Spleen (tissue), 11 donors: ENCODE measurements around the gene RAD51B. TPM values are rescaled to one million over a fixed set of nuclear protein-coding genes. Genes with fewer than 3 reads are reported as not detected.

Source experiments
- DNase-seq: peaks from one replicate; pipeline ENCODE4 v3.0.0-alpha.2; 2020
- H3K27ac ChIP-seq, 8 donors: fragments of 200-600 bp; sonication (generic) in 7 of 8; 1 replicate in 4 of 8; 2 replicates in 4 of 8; pipeline versions ENCODE4 v1.5.0 to v1.8.0; 2016 to 2021; ENCODE audit warnings: inconsistent platforms in 4 of 8, mild to moderate bottlenecking in 4 of 8, moderate library complexity in 1 of 8
- H3K27me3 ChIP-seq, 7 donors: fragments of 200-600 bp; sonication (generic) in 6 of 7; replicated peaks in 1 of 7; 1 replicate in 4 of 7; 2 replicates in 3 of 7; pipeline versions ENCODE4 v1.5.0 to v1.8.0; 2016 to 2021; ENCODE audit warnings: inconsistent platforms in 3 of 7, mild to moderate bottlenecking in 1 of 7
- H3K36me3 ChIP-seq, 6 donors: fragments of 200-600 bp; sonication (generic) in 5 of 6; 1 replicate in 4 of 6; 2 replicates in 2 of 6; pipeline versions ENCODE4 v1.5.0 to v1.8.0; 2016 to 2021; ENCODE audit warnings: inconsistent platforms in 2 of 6
- H3K4me1 ChIP-seq, 6 donors: fragments of 200-600 bp; sonication (generic) in 5 of 6; 1 replicate in 3 of 6; 2 replicates in 3 of 6; pipeline versions ENCODE4 v1.5.0 to v1.8.0; 2016 to 2021; ENCODE audit warnings: inconsistent platforms in 3 of 6
- H3K4me3 ChIP-seq, 8 donors: fragments of 200-600 bp; sonication (generic) in 7 of 8; 1 replicate in 4 of 8; 2 replicates in 4 of 8; pipeline versions ENCODE4 v1.5.0 to v1.8.0; 2016 to 2021; ENCODE audit warnings: inconsistent platforms in 4 of 8, mild to moderate bottlenecking in 4 of 8, moderate library complexity in 2 of 8
- H3K9me3 ChIP-seq, 8 donors: fragments of 200-600 bp; sonication (generic) in 7 of 8; 1 replicate in 4 of 8; 2 replicates in 4 of 8; pipeline versions ENCODE4 v1.5.0 to v1.8.0; 2016 to 2021; ENCODE audit warnings: inconsistent platforms in 4 of 8
- CTCF ChIP-seq, 11 experiments: fragments of 200-600 bp in 7 of 11; fragments of 450-650 bp in 4 of 11; sonication (generic) in 4 of 11; IDR thresholded peaks in 8 of 11; conservative IDR thresholded peaks in 3 of 11; 1 replicate in 7 of 11; 2 replicates in 4 of 11; pipeline versions ENCODE4 v1.4.0 to v1.8.0; 2016 to 2021; ENCODE audit warnings: antibody characterized with exemption in 11 of 11, inconsistent platforms in 4 of 11, mild to moderate bottlenecking in 1 of 11
- POLR2A ChIP-seq, 3 donors: fragments of 450-650 bp; IDR thresholded peaks; one replicate each; pipeline ENCODE4 v1.5.1; 2017; ENCODE audit warnings: antibody characterized with exemption in 3 of 3, mild to moderate bottlenecking in 1 of 3
- POLR2AphosphoS5 ChIP-seq, 3 donors: sonication (generic); formaldehyde crosslinking; IDR thresholded peaks; one replicate each; pipeline ENCODE4 v1.5.1; 2017; ENCODE audit warnings: antibody characterized with exemption in 3 of 3
- WGBS, 5 donors: extraction: QIAGEN DNeasy Blood & Tissue Kit in 3 of 5; methylation state at CpG; one replicate each; pipeline versions ENCODE4 v1.1.5 to v1.1.7; 2013 to 2018; 5-methylcytosine and 5-hydroxymethylcytosine counted together
- intact Hi-C: fragments of 100-400 bp; cut with DNase I; formaldehyde crosslinking; loops from one replicate; pipeline ENCODE4 v1.15.0; 2023; ENCODE audit warnings: low total_unique reads
- polyA plus RNA-seq, 3 donors: library from polyadenylated mRNA; stranded (reverse); fragments of 200-250 nt; gene quantifications; one replicate each; pipeline ENCODE4 v1.2.1, GENCODE V29; 2013
- total RNA-seq, 7 donors: library from RNA; depleted of rRNA in 3 of 7; stranded (reverse); fragments of >200 nt in 3 of 7; fragmentation: NEBNext Ultra II Directional in 4 of 7; extraction: Animal tissue kit (Norgen Biotek cat#: 25700) in 4 of 7; gene quantifications; one replicate each; pipeline versions ENCODE4 v1.1.0 to v1.2.1, GENCODE V29; 2016 to 2021
- donor health status: healthy with polysubstance abuse.
- donor health status: DM: no; HTN: no; CAD: no; lungs with moderate emphysema.
- donor health status: DM: no; HTN: no; CAD: no.
- donor health status: Bipolar disorder and iron deficiency.
- donor health status: healthy.
- donor health status: DM: no; HTN: no; CAD: no.
- donor health status: DM: yes; HTN: yes; CAD: no.

RAD51B gene
- total and polyA plus RNA-seq, 10 donors, result 4.2 to 43.7 (median 29.8) TPM

GRCh38 chr14:68747393-68747792 is 927.8 kb downstream of the RAD51B start:
- Histone ChIP-seq H3K4me3 (no peak overlapping the region), H3K36me3 (no peaks in the 10 kb centered on the region), H3K27me3 (peaks cover 0 to 7% (median 0%) of the 10 kb centered on the region in 7 donors), H3K4me1 (peaks cover 0 to 24% (median 3%) of the 10 kb centered on the region in 6 donors), H3K9me3 (no peaks in the 10 kb centered on the region), H3K27ac (peak overlapping the region in 1 of 8 donors; percentile 3)
- no peak for DNase-seq
- 85 to 96% (median 92%) methylated on average over 5 of the region's 5 CpGs for WGBS, 5 donors
- no peak for TF ChIP-seq POLR2A (IDR thresholded peaks at IDR 0.05)
- no peak for TF ChIP-seq POLR2AphosphoS5 (IDR thresholded peaks at IDR 0.05)
- TF ChIP-seq CTCF (IDR thresholded peaks at IDR 0.05 in 8 of 11, conservative IDR thresholded peaks at IDR 0.05 in 3 of 11), result no peak
- intact Hi-C loops, result no loop called here

- 85 to 95% (median 88%) methylated on average over 10 of the region's 10 CpGs for WGBS, 5 donors
- DNase-seq, result no peak
- Histone ChIP-seq H3K4me1 (peaks cover 0 to 24% (median 3%) of the 10 kb centered on the region in 6 donors), H3K27ac (no peak overlapping the region), H3K9me3 (no peaks in the 10 kb centered on the region), H3K4me3 (no peak overlapping the region), H3K36me3 (no peaks in the 10 kb centered on the region), H3K27me3 (peaks cover 0 to 7% (median 0%) of the 10 kb centered on the region in 7 donors)
- intact Hi-C loops, result no loop called here
- TF ChIP-seq CTCF (IDR thresholded peaks at IDR 0.05 in 8 of 11, conservative IDR thresholded peaks at IDR 0.05 in 3 of 11) (no peak), POLR2AphosphoS5 (IDR thresholded peaks at IDR 0.05) (no peak), POLR2A (IDR thresholded peaks at IDR 0.05) (no peak)
These were observed 928.7 kb downstream of the RAD51B start for GRCh38 chr14:68748260-68748659.

GRCh38 chr14:68748691-68749090 is 929.1 kb downstream of the RAD51B start:
- Histone ChIP-seq H3K36me3 (no peaks in the 10 kb centered on the region), H3K27ac (no peak overlapping the region), H3K4me1 (peaks cover 0 to 24% (median 3%) of the 10 kb centered on the region in 6 donors), H3K9me3 (no peaks in the 10 kb centered on the region), H3K4me3 (no peak overlapping the region), H3K27me3 (peaks cover 0 to 7% (median 0%) of the 10 kb centered on the region in 7 donors)
- DNase-seq, result no peak
- TF ChIP-seq POLR2AphosphoS5 (IDR thresholded peaks at IDR 0.05), result no peak
- no peak for TF ChIP-seq POLR2A (IDR thresholded peaks at IDR 0.05)
- TF ChIP-seq CTCF (IDR thresholded peaks at IDR 0.05 in 8 of 11, conservative IDR thresholded peaks at IDR 0.05 in 3 of 11), result no peak
- intact Hi-C loops, result no loop called here
- WGBS, 5 donors, result 91 to 98% (median 95%) methylated on average over 5 of the region's 5 CpGs

- 85 to 93% (median 88%) methylated on average over 11 of the region's 11 CpGs for WGBS, 5 donors
- DNase-seq, result no peak
- Histone ChIP-seq H3K36me3 (no peaks in the 10 kb centered on the region), H3K27ac (no peak overlapping the region), H3K9me3 (no peaks in the 10 kb centered on the region), H3K4me1 (peaks cover 0 to 28% (median 3%) of the 10 kb centered on the region in 6 donors), H3K4me3 (no peak overlapping the region), H3K27me3 (peaks cover 0 to 3% (median 0%) of the 10 kb centered on the region in 7 donors)
- intact Hi-C loops, result no loop called here
- TF ChIP-seq CTCF (IDR thresholded peaks at IDR 0.05 in 8 of 11, conservative IDR thresholded peaks at IDR 0.05 in 3 of 11) (no peak), POLR2A (IDR thresholded peaks at IDR 0.05) (no peak), POLR2AphosphoS5 (IDR thresholded peaks at IDR 0.05) (no peak)
These were observed 930.2 kb downstream of the RAD51B start for GRCh38 chr14:68749487-68750475.
